DMS53 treated with DMSO at 0.1 percent for 48 hours (cell line): ENCODE measurements around the gene PEAK3.

Experiments
- DNase-seq: peaks from one replicate; lab custom pipeline; 2025; ENCODE audit not compliant: unreplicated experiment; lab: John Stamatoyannopoulos, UW

PEAK3 gene

GRCh38 chr19:2239771-2240770 lies 41.9 kb downstream of the PEAK3 start:
- DNase-seq, result no peak

GRCh38 chr19:2239173-2239572 lies 42.8 kb downstream of the PEAK3 start:
- DNase-seq, result no peak

- no peak for DNase-seq
Measured at GRCh38 chr19:2237869-2238153, 44.2 kb downstream of the PEAK3 start.

GRCh38 chr19:2237051-2237868 lies 44.7 kb downstream of the PEAK3 start:
- DNase-seq, result no peak

GRCh38 chr19:2236314-2237050 lies 45.5 kb downstream of the PEAK3 start, which contains the start of the genes PLEKHJ1 and SF3A2:
PLEKHJ1 (minus strand) TSS chr19:2236329; CDS start chr19:2236248, 81 bp downstream.
SF3A2 (plus strand) TSS chr19:2236824; CDS start chr19:2243419, 6,595 bp downstream.
- DNase-seq, result peak; percentile 86

GRCh38 chr19:2236064-2236313 lies 46.0 kb downstream of the PEAK3 start:
- DNase-seq, result no peak

GRCh38 chr19:2235381-2236063 lies 46.5 kb downstream of the PEAK3 start:
- DNase-seq, result no peak

- no peak for DNase-seq
Measured at GRCh38 chr19:2234996-2235380, 47.0 kb downstream of the PEAK3 start.

- DNase-seq, result no peak
Measured at GRCh38 chr19:2233601-2234280, 48.2 kb downstream of the PEAK3 start.

GRCh38 chr19:2232286-2233151 lies 49.5 kb downstream of the PEAK3 start:
- no peak for DNase-seq

GRCh38 chr19:2231621-2232221 lies 50.3 kb downstream of the PEAK3 start:
- DNase-seq, result no peak

- DNase-seq, result no peak
Measured at GRCh38 chr19:2230807-2231533, 51.0 kb downstream of the PEAK3 start.

- no peak for DNase-seq
Measured at GRCh38 chr19:2230033-2230531, 51.9 kb downstream of the PEAK3 start.

- no peak for DNase-seq
Measured at GRCh38 chr19:2229103-2230032, 52.6 kb downstream of the PEAK3 start.

- no peak for DNase-seq
Measured at GRCh38 chr19:2228157-2229030, 53.6 kb downstream of the PEAK3 start.
